Measurements from ENCODE around the gene DNASE1L3. TPM values are rescaled to one million over a fixed set of nuclear protein-coding genes. Genes with fewer than 3 reads are reported as not detected.
A peak's percentile ranks its signal among the peaks of the same experiment; 100 is the strongest.

The DNASE1L3 gene
- total and polyA plus RNA-seq, 2 of the 13 experiments (the other 11 are each of a cell fraction or from before 2014, with no cell fraction given) = 0.86 to 1.7 TPM

DNA sequence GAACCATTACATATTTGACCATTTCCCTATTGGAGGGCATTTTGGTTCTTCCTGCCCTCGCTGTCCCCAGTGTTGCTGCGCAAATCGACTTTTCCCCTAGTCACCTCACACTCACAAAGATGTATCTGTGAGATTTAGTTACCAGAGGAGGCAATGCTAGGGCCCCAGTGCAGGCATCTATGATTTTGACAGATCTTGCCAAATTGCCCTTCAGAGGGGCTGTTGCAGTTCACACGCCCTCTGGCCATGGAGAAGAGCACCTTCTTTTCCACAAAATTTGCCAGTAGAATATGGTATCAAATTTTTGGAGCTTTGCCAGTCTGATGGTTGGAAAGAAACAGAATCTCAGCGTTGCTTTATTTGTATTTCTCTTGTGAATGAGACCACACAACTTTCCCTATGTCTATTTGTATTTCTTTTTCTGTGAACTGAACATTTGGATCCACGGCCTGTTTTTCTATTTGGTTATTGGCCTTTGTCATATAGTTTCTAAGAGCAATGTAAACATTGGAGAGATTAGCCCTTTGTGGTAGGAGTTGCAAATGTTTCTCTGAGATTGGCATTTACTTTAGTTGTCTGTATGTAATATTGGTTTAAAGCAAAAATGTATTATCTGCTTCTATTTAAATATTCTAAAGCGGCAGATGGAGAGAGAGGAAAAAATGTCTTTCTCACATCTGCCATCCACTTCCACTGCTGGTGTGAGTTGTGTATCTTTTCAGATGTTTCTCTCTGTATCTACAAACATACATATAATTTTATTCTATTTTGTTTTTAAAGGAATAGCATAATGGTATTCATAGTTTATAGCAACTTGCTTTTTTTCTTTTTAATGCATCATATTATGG is 66.1 kb downstream of the DNASE1L3 start (continued):
- TF ChIP-seq ZBTB39 (CRISPR knock-in tag; IDR thresholded peaks at IDR 0.05) (no peak), ZNF263 (CRISPR knock-in tag; IDR thresholded peaks at IDR 0.05) (no peak), PAWR (CRISPR knock-in tag; IDR thresholded peaks at IDR 0.05; ENCODE audit: borderline replicate concordance) (no peak), NCOR1 (IDR thresholded peaks at IDR 0.05; ENCODE audit: borderline replicate concordance, low read length) (peak; percentile 46; the same call in 1 of the 2 replicates), THAP11 (CRISPR knock-in tag; IDR thresholded peaks at IDR 0.05) (0 out of 2 replicates have a peak, but pooled peaks have one; percentile 19), IRF2 (CRISPR knock-in tag; IDR thresholded peaks at IDR 0.05) (no peak), ZFP36L2 (CRISPR knock-in tag; IDR thresholded peaks at IDR 0.05) (no peak), ARID5B (CRISPR knock-in tag; IDR thresholded peaks at IDR 0.05) (peak; percentile 88), GZF1 (CRISPR knock-in tag; IDR thresholded peaks at IDR 0.05) (no peak), ARHGAP35 (CRISPR knock-in tag; IDR thresholded peaks at IDR 0.05; ENCODE audit: borderline replicate concordance) (no peak), REST (IDR thresholded peaks at IDR 0.05; ENCODE audit: borderline replicate concordance in 1 of 2, low read depth in 1 of 2, low read length in 2 of 2) (0 out of 4 replicates have a peak, but pooled peaks of 1 of the 2 experiments have one; percentile 14)
- TF ChIP-seq, protein P1, sequence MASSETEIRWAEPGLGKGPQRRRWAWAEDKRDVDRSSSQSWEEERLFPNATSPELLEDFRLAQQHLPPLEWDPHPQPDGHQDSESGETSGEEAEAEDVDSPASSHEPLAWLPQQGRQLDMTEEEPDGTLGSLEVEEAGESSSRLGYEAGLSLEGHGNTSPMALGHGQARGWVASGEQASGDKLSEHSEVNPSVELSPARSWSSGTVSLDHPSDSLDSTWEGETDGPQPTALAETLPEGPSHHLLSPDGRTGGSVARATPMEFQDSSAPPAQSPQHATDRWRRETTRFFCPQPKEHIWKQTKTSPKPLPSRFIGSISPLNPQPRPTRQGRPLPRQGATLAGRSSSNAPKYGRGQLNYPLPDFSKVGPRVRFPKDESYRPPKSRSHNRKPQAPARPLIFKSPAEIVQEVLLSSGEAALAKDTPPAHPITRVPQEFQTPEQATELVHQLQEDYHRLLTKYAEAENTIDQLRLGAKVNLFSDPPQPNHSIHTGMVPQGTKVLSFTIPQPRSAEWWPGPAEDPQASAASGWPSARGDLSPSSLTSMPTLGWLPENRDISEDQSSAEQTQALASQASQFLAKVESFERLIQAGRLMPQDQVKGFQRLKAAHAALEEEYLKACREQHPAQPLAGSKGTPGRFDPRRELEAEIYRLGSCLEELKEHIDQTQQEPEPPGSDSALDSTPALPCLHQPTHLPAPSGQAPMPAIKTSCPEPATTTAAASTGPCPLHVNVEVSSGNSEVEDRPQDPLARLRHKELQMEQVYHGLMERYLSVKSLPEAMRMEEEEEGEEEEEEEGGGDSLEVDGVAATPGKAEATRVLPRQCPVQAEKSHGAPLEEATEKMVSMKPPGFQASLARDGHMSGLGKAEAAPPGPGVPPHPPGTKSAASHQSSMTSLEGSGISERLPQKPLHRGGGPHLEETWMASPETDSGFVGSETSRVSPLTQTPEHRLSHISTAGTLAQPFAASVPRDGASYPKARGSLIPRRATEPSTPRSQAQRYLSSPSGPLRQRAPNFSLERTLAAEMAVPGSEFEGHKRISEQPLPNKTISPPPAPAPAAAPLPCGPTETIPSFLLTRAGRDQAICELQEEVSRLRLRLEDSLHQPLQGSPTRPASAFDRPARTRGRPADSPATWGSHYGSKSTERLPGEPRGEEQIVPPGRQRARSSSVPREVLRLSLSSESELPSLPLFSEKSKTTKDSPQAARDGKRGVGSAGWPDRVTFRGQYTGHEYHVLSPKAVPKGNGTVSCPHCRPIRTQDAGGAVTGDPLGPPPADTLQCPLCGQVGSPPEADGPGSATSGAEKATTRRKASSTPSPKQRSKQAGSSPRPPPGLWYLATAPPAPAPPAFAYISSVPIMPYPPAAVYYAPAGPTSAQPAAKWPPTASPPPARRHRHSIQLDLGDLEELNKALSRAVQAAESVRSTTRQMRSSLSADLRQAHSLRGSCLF (CRISPR knock-in tag; IDR thresholded peaks at IDR 0.05; ENCODE audit: borderline replicate concordance) = no peak
